Glomerular visceral epithelial cell (primary cell): ENCODE results near the gene MGARP.
A peak's percentile ranks its signal among the peaks of the same experiment; 100 is the strongest.
"Not testable (repeated sequence)": the region's sequence is repeated elsewhere in the genome, so short reads cannot be mapped to it uniquely, and the experiment has no call there.

Experiments
- DNase-seq: peaks from one replicate; pipeline ENCODE4 v3.0.0-alpha.2; 2016; ENCODE audit errors: extremely low spot score

The MGARP gene

DNA sequence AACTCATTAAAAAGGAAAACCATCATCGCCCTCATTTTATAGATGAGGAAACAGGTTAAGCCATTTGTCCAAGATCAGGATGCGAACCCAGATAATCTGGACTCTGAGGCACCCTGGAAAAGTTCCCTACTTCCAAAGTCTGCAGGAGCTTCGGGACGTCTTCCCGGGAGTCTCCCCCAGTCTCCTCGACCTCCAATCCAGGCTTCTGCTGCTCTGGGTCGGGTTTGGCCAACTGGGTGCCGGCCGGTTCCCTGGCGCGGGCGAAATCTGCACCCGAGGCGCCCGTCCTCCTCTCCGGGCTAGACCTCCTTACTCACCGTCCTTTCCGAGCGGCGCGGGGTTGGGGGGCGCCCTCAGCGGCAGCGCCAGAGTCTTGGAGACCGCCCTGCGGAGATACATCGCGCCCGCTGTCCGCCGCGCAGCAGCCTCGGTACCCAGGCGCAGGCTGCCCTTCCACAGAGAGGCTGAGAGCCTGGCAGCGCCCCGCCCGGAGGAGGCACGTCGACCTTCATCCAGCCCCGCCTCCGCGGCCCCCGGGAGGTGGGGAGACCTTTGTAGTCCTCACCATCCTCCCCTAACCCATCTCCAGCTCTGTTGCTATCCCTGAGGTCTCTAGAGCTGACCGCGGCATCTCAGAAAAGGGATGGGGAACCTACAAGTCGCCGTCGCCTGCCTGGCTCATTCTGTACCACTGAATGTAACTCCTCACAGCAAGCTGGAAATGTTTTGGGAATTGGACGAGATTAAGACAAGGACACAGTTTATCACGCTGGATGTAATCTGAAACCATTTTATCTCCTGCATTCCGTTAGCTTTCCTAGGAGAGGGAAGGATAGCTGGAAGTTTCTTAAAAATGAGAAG lies at the start of gene MGARP:
Gene MGARP, minus strand, starts transcription at position 466 of the 861 bp plus-strand sequence. Its CDS starts 67 bp downstream, at position 399.
- DNase-seq, result peak; percentile 49

DNA sequence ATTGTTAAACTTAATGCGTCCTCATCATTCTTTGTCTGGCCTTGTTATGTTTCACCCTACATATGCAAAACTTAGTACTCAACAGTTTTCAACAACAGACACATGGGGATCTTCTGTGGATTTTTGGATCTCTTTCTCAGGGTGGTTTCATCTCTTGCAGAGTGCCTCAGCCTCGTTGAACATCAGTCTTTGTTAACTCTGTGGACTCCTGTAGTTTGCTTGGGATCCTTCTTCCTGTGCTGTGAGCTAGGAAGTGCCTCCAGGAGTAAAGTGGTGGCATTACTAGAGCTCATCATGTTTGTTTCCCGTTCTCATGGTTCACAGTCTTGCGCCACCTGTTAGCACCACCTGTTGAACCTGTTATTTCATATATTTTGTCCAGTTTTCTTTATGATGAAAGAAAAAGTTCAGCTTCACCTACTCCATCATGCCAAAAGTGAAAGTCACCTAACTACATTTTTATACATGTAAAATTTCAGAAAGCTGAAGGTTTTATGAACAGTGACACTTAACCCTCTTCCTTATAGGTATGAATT lies 49.7 kb upstream of the MGARP start:
- no peak for DNase-seq

DNA sequence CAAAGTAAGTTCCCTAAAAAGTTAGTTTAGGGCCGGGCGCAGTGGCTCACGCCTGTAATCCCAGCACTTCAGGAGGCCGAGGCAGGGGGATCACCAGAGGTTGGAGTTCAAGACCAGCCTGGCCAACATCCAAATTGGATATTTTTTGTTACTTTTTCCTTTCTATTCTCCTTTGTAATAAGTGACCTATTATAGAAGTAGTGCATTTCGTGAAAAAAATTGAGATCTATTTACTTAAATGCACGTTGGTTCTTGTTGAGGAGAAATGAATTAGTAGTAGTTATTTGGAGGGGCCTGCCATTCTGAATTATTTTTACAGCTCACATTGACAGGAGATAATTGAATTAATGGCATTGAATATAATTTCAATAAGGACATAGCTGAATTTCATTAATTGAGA lies 44.6 kb upstream of the MGARP start:
- DNase-seq, result no peak

DNA sequence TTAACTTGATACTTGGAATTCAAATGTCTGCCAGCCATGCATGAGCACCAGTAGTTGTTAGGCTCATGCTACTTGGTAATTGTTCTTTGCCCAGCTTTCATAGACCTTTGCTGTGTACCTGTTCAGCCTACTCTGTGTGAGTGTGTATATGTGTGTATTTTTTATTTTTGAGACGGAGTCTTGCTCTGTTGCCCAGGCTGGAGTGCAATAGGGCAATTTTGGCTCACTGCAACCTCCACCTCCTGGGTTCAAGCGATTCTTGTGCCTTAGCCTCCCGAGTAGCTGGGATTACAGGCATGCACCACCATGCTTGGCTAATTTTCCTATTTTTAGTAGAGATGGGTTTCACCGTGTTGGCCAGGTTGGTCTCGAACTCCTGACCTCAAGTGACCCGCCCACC lies 42.5 kb upstream of the MGARP start:
- not testable (repeated sequence) for DNase-seq

DNA sequence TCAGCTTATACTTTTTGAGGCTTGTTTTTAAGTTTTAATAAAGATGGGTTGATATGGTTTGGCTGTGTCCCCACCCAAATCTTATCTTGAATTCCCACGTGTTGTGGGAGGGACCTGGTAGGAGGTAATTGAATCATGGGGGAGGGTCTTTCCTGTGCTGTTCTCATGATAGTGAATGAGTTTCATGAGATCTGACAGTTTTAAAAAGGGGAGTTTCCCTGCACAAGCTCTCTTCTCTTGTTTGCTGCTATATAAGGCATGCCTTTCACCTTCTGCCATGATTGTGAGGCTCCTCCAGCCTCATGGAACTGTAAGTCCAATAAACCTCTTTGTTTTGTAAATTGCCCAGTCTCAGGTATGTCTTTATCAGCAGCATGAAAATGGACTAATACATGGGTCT lies 42.0 kb upstream of the MGARP start:
- not testable (repeated sequence) for DNase-seq

DNA sequence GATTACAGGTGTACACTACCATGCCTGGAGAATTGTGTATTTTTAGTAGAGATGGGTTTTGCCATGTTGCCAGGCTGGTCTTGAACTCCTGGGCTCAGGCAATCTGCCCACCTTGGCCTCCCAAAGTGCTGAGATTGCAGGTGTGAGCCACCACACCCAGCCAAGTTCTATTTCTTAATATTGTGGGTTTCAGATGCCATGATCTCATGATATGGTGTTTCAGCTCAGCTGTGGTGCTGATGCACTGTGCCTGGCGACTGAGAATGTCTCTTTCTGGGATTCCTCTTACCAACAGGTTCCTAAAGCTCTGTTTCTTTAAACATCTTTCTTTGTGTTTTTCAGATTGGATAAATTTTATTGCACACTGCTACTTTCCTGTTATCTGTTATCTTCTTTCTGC lies 39.5 kb upstream of the MGARP start:
- DNase-seq, result no peak

DNA sequence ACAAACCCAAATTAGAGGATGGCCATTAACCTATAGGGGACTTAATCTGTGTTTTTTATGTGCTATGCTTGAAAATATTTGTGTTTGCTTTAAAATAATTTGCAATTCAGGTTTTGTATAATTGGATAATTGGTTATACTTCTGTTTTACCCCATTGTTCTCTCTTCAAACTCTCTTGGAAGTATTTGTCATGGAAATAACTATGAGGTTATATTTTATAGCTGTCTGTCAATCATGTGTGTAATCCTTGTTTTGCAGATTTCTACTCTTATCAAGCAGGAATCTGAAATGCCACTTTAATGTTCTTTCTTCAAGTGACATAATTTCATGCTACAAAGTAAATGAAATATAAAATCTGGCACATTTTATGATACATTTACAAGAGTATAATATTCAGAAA lies 37.6 kb upstream of the MGARP start:
- DNase-seq, result no peak

DNA sequence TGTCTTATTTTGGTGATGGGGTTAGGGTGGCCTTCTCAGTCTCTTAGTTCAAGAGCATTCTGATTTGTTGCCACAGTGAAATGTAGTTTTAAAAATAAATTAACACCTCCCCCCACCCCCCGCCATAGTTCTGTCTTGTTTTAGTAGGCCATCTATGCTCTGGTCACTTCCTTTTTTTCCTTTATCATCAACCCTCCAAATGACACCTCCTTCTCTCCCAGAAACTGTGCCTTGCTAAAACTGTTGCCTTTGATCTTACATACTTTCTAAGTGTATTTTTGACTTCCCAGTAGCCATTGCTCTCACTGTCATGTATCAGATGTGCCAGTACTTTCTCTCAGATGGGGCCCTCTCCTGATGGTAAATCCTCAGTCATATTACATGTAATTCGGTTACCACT lies 36.7 kb upstream of the MGARP start:
- no peak for DNase-seq

DNA sequence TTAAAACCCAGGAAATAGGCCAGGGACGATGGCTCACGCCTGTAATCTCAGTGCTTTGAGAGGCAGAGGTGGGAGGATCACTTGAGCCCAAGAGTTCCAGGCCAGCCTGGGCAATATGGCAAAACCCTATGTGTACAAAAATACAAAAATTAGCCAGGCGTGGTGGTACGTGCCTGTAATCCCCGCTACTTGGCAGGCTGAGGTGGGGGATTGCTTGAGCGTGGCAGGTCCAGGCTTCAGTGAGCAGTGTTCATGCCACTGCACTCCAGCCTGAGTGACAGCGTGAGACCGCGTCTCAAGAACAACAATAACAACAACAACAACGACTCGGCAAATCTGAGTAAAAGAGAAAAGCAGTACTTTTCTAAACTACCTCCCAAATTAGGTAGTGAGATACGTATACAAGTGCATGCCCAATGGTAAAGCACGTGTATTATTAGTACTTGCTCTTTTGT lies 35.2 kb upstream of the MGARP start:
- DNase-seq, result no peak

DNA sequence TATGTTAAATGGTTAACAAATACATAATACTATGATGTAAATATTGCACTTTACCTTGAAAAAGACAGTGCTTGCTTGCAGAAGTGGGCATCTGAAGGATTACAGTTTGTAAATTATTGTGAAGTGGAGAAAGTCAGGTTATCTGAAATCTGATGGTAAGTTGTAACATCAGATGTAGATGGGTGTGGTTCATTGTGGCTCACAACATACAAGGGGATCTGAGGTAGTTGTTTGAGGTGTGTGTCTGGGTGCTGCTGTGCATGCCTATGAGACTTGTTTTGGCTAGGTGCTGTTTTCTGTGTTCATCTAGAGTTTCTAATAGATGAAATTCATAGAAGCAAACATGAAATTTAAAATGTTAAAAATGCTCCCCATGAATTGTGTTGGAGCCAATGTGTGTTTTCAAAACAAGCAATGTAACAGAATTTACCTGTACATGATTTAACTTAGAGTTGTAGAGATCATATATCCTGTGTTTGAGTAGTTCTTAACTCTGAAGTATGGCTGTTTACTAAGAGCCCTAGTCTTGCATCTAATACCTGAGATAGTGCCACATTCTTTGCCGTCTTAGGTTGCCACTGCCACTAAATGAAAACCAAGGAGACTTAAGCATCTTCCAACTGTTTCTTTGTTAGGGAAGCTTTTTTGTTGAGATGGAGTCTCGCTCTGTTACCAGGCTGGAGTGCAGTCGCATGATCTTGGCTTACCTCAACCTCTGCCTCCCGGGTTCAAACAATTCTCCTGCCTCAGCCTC lies 34.2 kb upstream of the MGARP start:
- DNase-seq, result no peak

DNA sequence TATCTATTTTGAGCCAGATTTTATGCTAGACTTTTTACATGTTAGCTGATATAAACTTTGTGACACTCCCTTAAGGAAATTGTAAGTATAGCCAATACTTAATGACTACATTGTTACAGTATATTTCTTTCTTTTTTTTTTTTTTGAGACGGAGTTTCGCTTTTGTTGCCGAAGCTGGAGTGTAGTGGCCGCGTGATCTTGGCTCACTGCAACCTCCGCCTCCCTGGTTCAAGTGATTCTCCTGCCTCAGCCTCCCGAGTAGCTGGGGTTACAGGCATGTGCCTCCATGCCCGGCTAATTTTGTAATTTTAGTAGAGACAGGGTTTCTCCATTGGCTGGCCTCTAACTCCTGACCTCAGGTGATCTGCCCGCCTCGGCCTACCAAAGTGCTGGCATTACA lies 33.4 kb upstream of the MGARP start:
- not testable (repeated sequence) for DNase-seq

DNA sequence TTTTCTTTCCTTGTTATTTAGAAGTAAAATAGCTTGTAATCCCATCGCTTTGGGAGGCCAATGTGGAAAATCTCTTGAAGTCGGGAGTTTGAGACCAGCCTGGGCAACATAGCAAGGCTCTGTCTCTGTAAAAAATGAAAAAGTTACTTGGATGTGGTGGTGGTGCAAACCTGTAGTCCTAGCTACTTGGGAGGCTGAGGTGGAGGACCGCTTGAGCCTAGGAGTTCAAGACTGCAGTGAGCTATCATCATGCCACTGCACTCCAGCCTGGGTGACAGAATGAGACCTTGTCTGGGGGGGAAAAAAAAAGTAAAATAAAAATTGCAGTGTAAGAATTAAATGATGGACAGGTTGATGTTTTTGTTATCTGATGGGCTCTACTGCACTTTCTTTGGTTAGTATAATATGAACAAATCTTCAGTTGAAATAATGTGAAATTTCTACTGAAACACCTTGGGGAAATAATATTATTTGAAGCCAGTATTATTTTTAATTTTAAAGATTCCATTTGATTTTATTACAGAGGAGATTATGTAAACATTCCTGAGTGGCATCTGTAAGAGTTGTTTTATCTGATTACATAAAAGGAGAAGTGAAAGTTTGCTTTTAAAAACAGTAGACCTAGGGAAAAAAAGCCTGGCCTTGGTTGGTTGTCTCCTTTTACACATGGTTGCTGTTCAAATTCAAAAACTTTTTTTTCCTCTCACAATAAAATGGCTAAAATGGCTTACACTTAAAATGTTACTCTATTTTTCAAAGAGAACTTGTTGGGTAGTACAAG lies 32.7 kb upstream of the MGARP start:
- no peak for DNase-seq

DNA sequence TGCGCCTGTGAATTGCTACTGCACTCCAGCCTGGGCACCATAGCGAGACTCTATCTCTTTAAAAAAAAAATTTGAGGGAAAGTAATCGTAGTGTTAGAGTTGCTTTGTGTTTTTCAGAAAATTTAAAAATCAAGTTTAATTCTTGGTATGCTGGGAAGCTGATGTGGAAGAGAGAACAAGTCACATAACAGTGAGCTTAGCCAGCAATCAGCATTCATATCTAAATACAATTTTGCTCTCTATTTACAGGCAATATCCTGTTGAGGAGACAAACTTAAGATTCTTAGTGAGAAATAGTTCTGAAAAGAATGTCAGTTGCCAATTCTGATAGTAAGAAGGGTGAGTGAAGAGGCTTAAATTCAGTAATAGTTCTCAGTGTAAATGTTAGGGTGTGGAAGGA lies 31.9 kb upstream of the MGARP start:
- DNase-seq, result no peak

DNA sequence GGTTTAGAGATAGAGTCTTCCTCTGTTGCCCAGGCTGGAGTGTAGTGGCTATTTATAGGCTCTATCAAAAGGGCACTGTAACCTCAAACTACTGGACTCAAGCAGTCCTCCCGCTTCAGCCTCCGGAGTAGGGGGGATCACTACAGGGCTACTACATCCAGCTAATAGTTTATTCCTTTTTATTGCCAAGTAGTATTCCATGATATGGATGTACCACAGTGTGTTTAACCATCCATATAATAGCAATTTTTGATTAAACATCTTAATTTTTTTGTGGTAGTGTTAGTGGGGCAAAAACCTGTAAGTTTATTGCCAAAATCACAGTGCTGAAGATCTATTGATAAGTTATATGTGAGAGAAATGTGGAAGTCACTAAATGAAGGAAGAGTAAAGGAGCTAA lies 24.9 kb upstream of the MGARP start:
- DNase-seq, result no peak

DNA sequence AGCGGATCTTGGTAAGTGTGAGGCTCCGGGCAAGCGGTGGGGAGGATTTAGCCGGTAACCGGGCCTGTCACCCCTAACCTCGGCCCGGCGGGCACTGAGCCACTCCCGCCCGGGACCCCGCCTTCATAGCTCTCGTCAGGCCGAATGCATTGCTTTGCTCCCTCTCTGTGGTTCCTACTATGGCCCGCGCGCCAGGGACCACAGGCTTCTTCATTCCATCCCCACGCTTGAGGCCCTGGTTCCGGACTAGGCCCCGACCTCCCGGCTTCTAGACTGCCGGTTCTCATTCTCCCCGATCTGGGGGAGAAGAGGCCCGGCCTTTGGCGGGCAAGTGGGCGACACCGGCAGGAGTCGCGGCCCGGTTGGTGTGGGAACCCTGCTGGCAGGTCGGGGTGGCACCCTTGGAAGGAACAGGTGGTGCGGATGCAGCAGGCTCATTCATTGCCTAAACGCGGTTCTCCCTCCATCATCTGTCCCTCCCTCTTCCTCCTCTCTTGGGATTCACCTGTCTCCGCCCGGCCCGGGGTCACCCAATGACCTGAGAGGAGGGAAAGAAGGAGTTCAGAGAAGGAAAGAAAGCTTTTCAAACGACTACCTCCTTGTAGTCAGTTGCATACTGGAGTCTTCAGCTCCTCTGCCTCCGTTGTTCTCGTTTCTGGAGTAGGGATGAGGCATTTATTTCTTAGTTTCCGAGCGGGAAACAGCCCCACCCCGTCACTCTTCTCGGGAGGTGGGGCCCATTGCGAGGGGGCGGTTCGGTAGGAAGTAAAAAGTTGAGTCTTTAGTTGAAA lies 22.0 kb upstream of the MGARP start, which contains the start of gene NDUFC1:
Gene NDUFC1, minus strand, starts transcription at position 657 of the 791 bp plus-strand sequence. CDS start 6,679 bp downstream, outside the sequence.
- DNase-seq, result peak; percentile 57

DNA sequence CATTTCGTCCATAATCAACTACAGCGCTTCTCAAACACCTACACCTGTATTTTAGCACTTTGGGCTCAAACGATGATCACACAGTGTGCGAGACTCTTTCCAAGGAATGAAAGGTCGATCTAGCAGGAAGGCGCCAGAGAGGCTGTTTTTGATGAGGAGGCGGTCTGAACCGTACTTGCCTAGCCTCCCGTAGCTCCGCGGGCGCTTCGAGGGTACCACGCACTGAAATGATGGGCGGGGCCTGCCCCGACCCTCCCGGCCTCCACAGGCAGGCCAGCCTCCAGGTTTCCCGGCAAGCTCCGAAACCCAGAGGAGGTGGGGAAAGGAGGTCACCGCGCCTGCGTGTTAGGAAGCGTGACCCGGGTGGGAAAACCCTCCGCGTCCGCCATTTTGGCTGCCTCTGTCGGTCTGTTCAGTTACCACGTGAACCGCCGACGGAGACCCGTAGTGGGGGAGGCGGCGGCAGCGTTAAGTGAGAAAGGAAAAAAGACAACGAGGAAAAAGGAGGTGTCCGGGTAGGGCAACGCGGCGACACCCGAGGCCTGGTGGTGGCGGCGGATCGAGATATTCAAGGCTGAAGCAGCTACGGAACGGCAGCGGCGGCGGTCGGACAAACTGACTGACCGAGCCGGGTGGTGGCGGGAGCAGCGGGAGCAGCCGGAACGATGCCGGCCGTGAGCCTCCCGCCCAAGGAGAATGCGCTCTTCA lies 21.2 kb upstream of the MGARP start, which contains the start of gene NAA15:
Gene NAA15, plus strand, starts transcription at position 393 of the 708 bp plus-strand sequence. Its CDS starts 273 bp downstream, at position 666.
- DNase-seq, result peak; percentile 96

DNA sequence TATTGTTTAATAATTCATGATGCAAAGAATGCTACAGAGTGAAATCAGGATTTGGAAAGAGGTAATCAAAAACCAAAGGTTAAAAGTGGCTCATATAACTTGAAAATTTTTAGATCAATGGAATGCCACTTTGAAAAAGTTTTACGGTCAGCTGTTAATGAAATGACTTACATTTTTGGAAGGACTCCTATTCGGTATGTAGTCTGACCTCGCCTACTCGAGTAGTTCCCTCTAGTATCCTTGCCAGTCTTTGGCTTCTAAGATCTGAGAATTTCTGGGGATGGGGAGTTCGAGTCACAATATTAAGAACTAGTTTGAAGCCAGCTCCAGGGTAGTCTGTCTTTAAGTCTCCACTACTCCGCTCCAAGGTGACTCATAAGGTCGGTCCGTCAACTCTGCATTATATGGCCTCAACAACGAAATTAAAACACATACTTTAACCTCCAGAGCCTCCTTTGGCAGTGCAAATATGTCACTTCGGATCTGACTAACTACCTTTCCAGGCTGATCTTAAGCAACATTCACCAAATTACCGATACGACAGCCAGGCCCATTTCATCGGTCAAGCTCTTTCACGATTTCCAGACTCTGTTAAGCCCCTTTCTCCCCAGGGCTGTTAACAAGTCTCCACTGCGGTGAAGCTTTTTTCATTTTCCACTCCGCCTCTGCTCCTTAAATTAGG lies 20.5 kb upstream of the MGARP start:
- peak; percentile 50 for DNase-seq

DNA sequence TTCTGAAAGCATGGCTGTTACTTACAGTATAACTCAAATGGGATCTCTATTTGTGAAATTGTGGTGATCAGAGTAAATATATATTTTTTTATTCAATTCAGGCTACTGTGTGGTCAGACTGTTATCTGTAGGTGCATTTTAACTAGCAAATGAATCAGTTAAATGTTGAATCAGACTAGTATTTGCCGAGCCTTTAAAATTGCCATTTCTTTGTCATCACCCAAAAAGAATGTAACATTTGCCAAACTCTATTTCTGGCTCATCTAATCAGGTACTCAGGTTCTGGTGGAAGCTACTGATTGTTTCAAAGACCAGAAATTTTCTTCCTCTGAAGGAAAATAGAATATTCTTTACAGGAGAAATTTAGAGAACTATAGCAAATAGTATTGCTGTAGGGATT lies 19.5 kb upstream of the MGARP start:
- no peak for DNase-seq

DNA sequence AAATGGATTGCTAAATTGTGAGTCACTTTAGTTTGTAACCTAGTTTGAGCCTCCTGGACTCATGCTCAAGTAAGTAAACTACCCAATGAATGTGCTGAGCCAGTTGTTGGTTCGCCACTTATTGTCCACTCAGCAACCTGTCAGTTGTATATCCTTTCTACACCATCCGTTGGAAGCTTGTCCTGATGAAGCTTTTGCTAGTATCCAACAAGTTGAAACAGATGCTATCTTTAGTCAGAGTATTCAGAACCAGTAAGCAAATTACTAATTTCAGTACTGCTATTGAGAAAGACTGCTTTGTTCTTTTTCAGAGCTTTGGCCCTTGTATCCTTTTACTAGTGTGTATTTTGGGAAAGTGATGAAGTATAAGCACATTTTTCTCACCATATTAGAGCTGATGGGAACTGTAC lies 17.0 kb upstream of the MGARP start:
- no peak for DNase-seq

DNA sequence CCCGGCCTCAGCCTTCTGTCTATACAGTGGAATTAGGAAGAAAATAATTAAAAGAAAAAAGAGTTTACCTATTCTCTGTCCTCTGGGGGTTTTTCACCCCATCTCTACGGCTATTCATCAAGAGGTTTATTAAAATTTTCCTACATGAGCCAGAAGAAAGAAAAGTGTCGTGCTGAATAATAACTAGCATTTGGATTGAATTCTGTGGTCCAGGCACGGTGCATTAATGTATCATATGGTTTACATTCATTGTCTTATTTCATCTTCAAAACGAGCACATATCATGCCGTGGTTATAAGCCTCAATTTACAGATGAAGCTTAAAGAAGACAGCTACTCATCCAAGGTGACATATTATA lies 15.9 kb upstream of the MGARP start:
- no peak for DNase-seq
